GM21367 (cell line): Measurements from ENCODE around the gene SAFB2.

Source experiments
- ATAC-seq: cut with Tn5 transposase; IDR thresholded peaks from one replicate; pipeline ENCODE4 v1.9.1; 2021; ENCODE audit not compliant: unreplicated experiment

Gene SAFB2

GRCh38 chr19:5635427-5635826, 12.9 kb upstream of the SAFB2 start:
- ATAC-seq: no peak

- ATAC-seq: no peak
Measured at GRCh38 chr19:5632657-5633056, 10.1 kb upstream of the SAFB2 start.

GRCh38 chr19:5632241-5632612, 9.7 kb upstream of the SAFB2 start:
- ATAC-seq: no peak

- ATAC-seq: no peak
Measured at GRCh38 chr19:5631567-5632240, 9.1 kb upstream of the SAFB2 start.

- ATAC-seq: no peak
Measured at GRCh38 chr19:5628919-5629481, 6.4 kb upstream of the SAFB2 start.

GRCh38 chr19:5628461-5628860, 5.9 kb upstream of the SAFB2 start:
- ATAC-seq: no peak

- no peak for ATAC-seq
Measured at GRCh38 chr19:5627395-5627904, 4.9 kb upstream of the SAFB2 start.

GRCh38 chr19:5625641-5626040, 3.1 kb upstream of the SAFB2 start:
- ATAC-seq: no peak

GRCh38 chr19:5624741-5625278, 2.2 kb upstream of the SAFB2 start:
- ATAC-seq: no peak

GRCh38 chr19:5624018-5624663, 1.6 kb upstream of the SAFB2 start:
- no peak for ATAC-seq

GRCh38 chr19:5623397-5624017, 931 bp upstream of the SAFB2 start:
- ATAC-seq: no peak

- ATAC-seq: no peak
Measured at GRCh38 chr19:5621945-5622464, 571 bp downstream of the SAFB2 start.

GRCh38 chr19:5621311-5621944, 1.1 kb downstream of the SAFB2 start:
- no peak for ATAC-seq

GRCh38 chr19:5619946-5620345, 2.6 kb downstream of the SAFB2 start:
- ATAC-seq: no peak

GRCh38 chr19:5618591-5618990, 4.0 kb downstream of the SAFB2 start:
- ATAC-seq: no peak

- no peak for ATAC-seq
Measured at GRCh38 chr19:5617080-5617479, 5.5 kb downstream of the SAFB2 start.

- no peak for ATAC-seq
Measured at GRCh38 chr19:5615756-5616327, 6.7 kb downstream of the SAFB2 start.

GRCh38 chr19:5612891-5613865, 9.4 kb downstream of the SAFB2 start:
- ATAC-seq: no peak

- no peak for ATAC-seq
Measured at GRCh38 chr19:5609881-5610448, 12.6 kb downstream of the SAFB2 start.
